OCI-LY3 (cell line): ENCODE data around the gene NDUFV1.
A peak's percentile ranks its signal among the peaks of the same experiment; 100 is the strongest.

Source experiments
- H2AFZ ChIP-seq: fragments of 200-600, 300-600 bp; shearing (Covaris generic); 2 replicates; pipeline ENCODE4 v1.6.0; 2014; ENCODE audit warnings: antibody characterized with exemption, low read depth, low read length
- H3K27ac ChIP-seq: fragments of 200-600, 300-600 bp; sonication (generic); 2 replicates; pipeline ENCODE4 v1.5.1; 2014; ENCODE audit warnings: mild to moderate bottlenecking, low read length, moderate library complexity, mixed read lengths
- H3K27me3 ChIP-seq: fragments of 200-600, 300-600 bp; sonication (generic); 2 replicates; pipeline ENCODE4 v1.6.1; 2014; ENCODE audit warnings: low read depth, low read length, mixed read lengths
- H3K36me3 ChIP-seq: fragments of 200-600, 300-600 bp; sonication (generic); replicated peaks from 2 replicates; pipeline ENCODE3; 2014; ENCODE audit warnings: low read depth, low read length, mixed read lengths
- H3K4me1 ChIP-seq: fragments of 300-600, 200-600 bp; sonication (generic); 2 replicates; pipeline ENCODE4 v1.6.1; 2014; ENCODE audit warnings: low read length, mixed read lengths
- H3K4me2 ChIP-seq: fragments of 200-600, 300-600 bp; sonication (generic); 2 replicates; pipeline ENCODE4 v1.6.1; 2014; ENCODE audit warnings: low read length, mixed read lengths
- H3K4me3 ChIP-seq: fragments of 300-600, 200-600 bp; sonication (generic); 2 replicates; pipeline ENCODE4 v1.5.1; 2014; ENCODE audit warnings: antibody characterized with exemption, mild to moderate bottlenecking, low read length, moderate library complexity
- H3K79me2 ChIP-seq: fragments of 300-600, 200-600 bp; shearing (Covaris generic); 2 replicates; pipeline ENCODE4 v1.6.1; 2014; ENCODE audit warnings: mild to moderate bottlenecking, low read length, mixed read lengths
- H3K9ac ChIP-seq: fragments of 300-600, 200-600 bp; shearing (Covaris generic); 2 replicates; pipeline ENCODE4 v1.6.0; 2014; ENCODE audit warnings: mild to moderate bottlenecking, low read length, moderate library complexity
- H3K9me3 ChIP-seq: fragments of 200-600, 300-600 bp; shearing (Covaris generic); 2 replicates; pipeline ENCODE4 v1.6.1; 2014; ENCODE audit warnings: low read length, mixed read lengths; ENCODE audit not compliant: insufficient read depth
- H4K20me1 ChIP-seq: fragments of 200-600, 300-600 bp; sonication (generic); 2 replicates; pipeline ENCODE4 v1.6.1; 2016; ENCODE audit warnings: low read length, mixed read lengths; ENCODE audit not compliant: insufficient read depth
- EZH2phosphoT487 ChIP-seq: fragments of 200-600 bp; shearing (Covaris generic); IDR thresholded peaks from 2 replicates; pipeline ENCODE4 v1.6.1; 2018; ENCODE audit warnings: antibody characterized with exemption, mixed run types, low read depth
- TF ChIP-seq, protein P1 (sequence below): fragments of 200-600, 300-600 bp; sonication (generic); IDR thresholded peaks from 2 replicates; pipeline ENCODE4 v1.5.1; 2014; ENCODE audit warnings: antibody characterized with exemption, low read length, low read depth

NDUFV1 gene

DNA sequence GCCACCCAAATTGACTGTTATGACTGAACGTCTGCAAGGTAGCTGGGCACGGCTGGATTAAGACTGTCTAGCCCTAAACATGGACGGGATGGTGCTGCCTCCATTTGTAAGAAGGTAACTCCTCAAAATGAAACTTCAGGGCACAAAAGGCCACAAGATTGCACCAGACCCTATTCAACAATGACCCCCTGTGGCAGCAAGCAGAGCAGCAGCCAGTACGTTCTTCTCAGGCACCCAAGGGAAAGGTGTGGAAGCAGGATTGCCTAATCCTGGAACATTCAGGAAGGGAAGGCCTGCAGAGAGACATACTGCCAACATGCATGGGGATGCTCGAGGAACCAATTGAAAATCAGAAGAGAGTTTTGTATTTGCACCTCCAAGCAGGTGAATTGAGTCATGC lies 37.3 kb downstream of the NDUFV1 start:
- H3K36me3 ChIP-seq: no peaks in the 10 kb centered on the region
- H3K9me3 ChIP-seq: no peaks in the 10 kb centered on the region
- H3K27me3 ChIP-seq: peaks cover 13% of the 10 kb centered on the region
- no peak overlapping the region for H3K4me2 ChIP-seq
- TF ChIP-seq, protein P1, sequence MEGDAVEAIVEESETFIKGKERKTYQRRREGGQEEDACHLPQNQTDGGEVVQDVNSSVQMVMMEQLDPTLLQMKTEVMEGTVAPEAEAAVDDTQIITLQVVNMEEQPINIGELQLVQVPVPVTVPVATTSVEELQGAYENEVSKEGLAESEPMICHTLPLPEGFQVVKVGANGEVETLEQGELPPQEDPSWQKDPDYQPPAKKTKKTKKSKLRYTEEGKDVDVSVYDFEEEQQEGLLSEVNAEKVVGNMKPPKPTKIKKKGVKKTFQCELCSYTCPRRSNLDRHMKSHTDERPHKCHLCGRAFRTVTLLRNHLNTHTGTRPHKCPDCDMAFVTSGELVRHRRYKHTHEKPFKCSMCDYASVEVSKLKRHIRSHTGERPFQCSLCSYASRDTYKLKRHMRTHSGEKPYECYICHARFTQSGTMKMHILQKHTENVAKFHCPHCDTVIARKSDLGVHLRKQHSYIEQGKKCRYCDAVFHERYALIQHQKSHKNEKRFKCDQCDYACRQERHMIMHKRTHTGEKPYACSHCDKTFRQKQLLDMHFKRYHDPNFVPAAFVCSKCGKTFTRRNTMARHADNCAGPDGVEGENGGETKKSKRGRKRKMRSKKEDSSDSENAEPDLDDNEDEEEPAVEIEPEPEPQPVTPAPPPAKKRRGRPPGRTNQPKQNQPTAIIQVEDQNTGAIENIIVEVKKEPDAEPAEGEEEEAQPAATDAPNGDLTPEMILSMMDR: peak; percentile 47
- no peak for TF ChIP-seq EZH2phosphoT487
- H4K20me1 ChIP-seq: no peaks in the 10 kb centered on the region
- no peak overlapping the region for H3K4me3 ChIP-seq
- no peaks in the 10 kb centered on the region for H3K79me2 ChIP-seq
- H3K27ac ChIP-seq: no peak overlapping the region
- peaks cover 32% of the 10 kb centered on the region for H3K4me1 ChIP-seq
- H2AFZ ChIP-seq: no peak overlapping the region
- no peak overlapping the region for H3K9ac ChIP-seq

DNA sequence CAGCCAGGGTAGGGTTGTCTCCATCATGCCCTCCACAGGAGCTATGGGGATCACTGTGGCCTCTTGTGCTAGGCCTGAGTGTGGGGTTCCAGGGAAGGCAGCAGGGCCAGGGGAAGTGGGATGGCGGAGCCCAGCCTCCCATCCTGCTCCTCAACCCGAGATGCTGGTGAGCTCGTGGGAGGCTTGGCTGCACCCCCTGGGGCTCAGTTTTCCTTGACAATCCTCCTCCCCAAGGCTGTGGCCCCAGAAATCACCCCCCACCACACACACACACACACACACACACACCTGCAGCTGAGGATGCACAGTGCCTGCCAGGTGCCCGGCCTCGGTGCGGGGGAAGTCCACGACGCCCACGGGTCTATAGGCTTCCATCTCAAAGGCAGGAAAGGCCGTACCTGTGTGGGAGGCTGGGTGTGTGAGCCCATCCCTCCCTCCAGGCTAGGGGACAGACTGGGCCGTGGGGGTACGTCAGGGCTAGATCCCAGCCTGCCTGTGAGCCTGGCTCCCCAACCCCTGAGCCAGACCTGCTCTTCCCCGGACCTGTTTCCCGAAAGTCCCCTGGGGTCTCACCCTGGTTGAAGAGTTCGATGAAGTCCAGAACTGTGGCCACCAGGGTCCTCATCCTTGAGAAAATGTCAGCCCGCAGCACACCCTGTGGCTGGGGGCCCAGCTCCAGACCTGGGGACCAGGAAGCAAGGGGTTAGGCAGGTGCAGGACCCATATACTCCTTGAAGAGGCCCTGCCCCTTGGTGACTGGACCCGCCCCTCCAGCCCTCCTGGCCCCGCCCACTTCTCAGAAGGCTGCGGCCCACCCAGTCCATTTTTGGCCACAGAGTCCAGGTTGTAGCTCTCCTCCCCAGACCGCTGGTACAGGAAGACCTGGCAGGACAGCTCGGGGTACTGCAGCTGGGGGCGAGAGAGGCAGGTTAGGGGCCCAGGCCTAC lies 38.0 kb downstream of the NDUFV1 start:
- Histone ChIP-seq H3K27ac (no peak overlapping the region), H4K20me1 (no peaks in the 10 kb centered on the region), H3K9me3 (no peaks in the 10 kb centered on the region), H2AFZ (no peak overlapping the region), H3K79me2 (no peaks in the 10 kb centered on the region), H3K4me3 (no peak overlapping the region), H3K36me3 (no peaks in the 10 kb centered on the region), H3K27me3 (peaks cover 13% of the 10 kb centered on the region), H3K4me2 (no peak overlapping the region), H3K9ac (no peak overlapping the region), H3K4me1 (peaks cover 39% of the 10 kb centered on the region)
- TF ChIP-seq, protein P1: no peak
- no peak for TF ChIP-seq EZH2phosphoT487

DNA sequence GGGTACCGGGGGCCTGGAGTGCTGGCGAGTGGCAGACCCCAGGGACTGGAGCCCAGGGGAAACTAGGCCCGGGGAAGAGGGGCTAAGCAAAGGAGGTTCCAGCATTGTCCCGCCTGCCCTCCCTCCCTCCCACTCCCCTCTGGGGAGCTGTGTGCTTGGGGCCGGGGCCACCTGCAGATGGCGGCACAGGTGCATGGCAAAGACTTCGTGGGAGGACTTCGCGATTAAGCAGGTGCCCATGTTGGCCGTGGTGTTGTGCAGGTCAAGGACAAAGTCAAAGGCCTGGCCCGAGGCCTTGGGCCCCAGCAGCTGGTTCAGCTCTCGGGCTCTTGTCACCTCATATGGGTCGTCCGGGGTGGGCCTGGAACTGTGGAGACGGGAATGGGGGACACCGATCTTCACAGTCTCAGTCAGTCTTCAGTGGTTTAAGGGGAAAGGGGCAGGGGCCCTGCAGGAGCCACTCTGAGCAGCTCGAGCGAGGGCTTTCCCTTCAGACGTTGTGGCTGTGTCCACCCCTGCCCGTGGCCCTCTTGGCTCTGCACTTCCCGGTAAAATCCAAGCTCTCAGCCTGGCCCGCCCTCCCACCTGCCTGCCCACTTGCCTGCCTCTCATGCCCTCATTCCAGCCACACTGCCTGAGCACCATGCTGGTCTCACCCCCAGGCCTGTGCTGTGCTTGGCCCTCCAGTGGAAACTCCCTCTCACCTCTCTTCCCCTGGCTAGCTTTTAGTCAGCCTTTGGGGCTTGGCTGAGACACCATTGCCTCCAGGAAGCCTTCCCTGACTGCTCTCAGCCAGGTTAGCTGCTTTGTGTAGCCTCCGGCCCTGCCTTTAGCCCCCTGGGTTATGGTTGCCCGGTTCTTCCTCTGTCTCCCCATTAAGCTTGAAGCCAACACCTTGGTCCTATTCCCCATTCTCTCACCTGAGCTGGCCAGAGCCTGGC lies 39.1 kb downstream of the NDUFV1 start:
- Histone ChIP-seq H3K27ac (no peak overlapping the region), H3K4me3 (no peak overlapping the region), H3K9ac (no peak overlapping the region), H2AFZ (no peak overlapping the region), H3K36me3 (no peaks in the 10 kb centered on the region), H4K20me1 (no peaks in the 10 kb centered on the region), H3K79me2 (no peaks in the 10 kb centered on the region), H3K9me3 (no peaks in the 10 kb centered on the region), H3K4me1 (peaks cover 46% of the 10 kb centered on the region), H3K4me2 (peak overlapping the region; percentile 57), H3K27me3 (peaks cover 9% of the 10 kb centered on the region)
- no peak for TF ChIP-seq EZH2phosphoT487
- TF ChIP-seq, protein P1: peak; percentile 28
